LNCaP clone FGC (cell line): ENCODE measurements around the gene MYPOP.

Source experiments
- DNase-seq: peaks from one replicate; pipeline ENCODE4 v3.0.0-alpha.2; 2011; ENCODE audit warnings: low read depth
- H3K4me3 ChIP-seq: 2 replicates; pipeline ENCODE4 v1.5.1; 2011; ENCODE audit warnings: mild to moderate bottlenecking, low read depth, low read length, control low read depth
- TF ChIP-seq, protein P1 (sequence below): IDR thresholded peaks from 2 replicates; pipeline ENCODE4 v1.5.1; 2012; ENCODE audit warnings: mild to moderate bottlenecking; ENCODE audit not compliant: control insufficient read depth, insufficient read depth; ENCODE audit errors: extremely low read depth

Gene MYPOP

DNA sequence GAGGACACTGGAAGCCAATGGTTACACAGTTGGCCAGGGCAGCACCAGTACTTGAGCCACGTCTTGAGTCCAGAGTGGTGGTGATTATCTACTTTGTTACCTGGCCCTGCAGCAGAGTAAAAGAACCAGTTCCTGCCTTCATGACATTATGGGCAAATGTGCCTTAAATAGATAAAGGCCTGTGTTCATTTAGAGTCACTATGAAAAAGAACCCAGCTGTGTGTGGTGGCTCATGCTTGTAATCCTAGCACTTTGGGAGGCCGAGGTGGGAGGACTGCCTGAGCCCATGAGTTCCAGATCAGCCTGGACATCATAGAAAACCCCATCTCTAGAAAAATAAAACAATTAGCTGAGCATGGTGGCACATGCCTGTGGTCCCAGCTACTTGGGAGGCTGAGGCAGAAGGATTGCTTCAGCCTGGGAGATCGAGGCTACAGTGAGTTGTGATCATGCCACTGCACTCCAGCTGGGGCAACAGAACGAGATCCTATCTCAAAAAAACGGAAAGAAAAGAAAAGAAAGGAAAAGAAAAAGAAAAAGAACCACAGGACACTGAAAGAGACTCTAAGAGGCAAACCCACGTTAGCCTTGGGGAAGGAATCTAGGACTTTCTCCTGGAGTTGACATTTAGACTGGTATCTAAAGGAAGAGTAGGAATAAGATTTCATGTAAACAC, 13.1 kb downstream of the MYPOP start:
- H3K4me3 ChIP-seq, result no peak overlapping the region
- no peak for DNase-seq
- TF ChIP-seq, protein P1, sequence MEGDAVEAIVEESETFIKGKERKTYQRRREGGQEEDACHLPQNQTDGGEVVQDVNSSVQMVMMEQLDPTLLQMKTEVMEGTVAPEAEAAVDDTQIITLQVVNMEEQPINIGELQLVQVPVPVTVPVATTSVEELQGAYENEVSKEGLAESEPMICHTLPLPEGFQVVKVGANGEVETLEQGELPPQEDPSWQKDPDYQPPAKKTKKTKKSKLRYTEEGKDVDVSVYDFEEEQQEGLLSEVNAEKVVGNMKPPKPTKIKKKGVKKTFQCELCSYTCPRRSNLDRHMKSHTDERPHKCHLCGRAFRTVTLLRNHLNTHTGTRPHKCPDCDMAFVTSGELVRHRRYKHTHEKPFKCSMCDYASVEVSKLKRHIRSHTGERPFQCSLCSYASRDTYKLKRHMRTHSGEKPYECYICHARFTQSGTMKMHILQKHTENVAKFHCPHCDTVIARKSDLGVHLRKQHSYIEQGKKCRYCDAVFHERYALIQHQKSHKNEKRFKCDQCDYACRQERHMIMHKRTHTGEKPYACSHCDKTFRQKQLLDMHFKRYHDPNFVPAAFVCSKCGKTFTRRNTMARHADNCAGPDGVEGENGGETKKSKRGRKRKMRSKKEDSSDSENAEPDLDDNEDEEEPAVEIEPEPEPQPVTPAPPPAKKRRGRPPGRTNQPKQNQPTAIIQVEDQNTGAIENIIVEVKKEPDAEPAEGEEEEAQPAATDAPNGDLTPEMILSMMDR, result no peak

DNA sequence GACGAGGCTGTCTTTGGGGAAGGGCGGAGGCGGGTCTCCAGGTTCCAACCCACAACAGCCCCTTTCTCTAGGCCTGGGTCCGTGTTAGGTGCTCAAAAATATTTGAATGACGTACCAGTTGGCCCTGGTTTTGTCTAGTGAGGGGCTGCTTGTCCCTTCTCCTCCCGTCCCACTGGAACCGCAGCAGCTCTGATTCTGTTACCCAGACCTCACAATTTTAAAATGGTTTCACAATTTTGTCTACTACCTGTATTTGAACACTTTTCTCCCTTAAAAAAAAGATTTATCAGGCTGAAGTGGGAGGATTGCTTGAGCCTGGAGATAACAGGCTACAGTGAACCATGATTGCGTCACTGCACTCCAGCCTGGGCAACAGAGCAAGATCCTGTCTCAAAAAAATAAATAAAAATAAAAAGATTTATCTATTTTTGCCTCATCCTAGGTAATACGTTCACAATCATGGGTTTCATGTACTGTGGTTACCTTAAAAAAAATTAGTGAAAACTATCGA, 15.2 kb downstream of the MYPOP start:
- peak overlapping the region; percentile 51 for H3K4me3 ChIP-seq
- no peak for DNase-seq
- TF ChIP-seq, protein P1, result no peak

DNA sequence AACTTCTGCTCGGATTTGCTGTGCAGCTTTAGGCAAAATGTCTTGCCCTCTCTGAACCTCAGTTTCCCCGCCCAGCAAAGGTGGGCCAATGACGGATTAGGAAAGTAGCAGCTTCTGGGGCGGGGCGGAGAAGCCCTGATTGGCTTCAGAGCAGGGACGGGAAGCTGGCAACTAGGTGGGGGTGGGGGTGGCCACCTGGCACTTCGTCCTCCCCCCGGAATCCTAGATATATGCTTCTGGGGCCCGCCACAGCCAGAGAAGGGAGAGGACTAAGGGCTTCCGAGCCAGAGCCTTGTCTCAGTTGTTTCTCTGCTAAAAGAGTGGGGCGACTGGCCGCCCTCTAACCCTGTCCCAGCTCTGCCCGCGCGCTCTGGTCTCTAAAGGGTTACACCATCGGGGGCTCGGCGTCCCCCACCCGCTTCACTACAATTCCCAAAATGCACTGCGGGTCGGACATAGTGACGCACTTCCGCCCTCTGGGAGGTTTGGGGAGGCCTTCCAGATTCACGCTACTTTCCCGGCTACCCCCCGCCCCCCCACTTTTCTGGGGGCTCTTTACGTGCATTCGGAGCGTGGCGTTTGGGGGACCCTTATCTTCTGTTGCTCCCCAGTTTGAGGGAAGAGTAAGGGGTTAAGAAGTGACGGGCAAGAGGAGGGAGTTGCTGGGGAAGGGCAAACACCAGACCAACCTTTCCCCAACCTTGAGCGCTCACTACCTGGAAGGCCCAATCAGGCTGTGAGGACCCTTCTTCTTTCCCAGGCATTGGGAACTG, 15.8 kb downstream of the MYPOP start:
- peak overlapping the region; percentile 51 for H3K4me3 ChIP-seq
- peak; percentile 73 for DNase-seq
- TF ChIP-seq, protein P1, result no peak

DNA sequence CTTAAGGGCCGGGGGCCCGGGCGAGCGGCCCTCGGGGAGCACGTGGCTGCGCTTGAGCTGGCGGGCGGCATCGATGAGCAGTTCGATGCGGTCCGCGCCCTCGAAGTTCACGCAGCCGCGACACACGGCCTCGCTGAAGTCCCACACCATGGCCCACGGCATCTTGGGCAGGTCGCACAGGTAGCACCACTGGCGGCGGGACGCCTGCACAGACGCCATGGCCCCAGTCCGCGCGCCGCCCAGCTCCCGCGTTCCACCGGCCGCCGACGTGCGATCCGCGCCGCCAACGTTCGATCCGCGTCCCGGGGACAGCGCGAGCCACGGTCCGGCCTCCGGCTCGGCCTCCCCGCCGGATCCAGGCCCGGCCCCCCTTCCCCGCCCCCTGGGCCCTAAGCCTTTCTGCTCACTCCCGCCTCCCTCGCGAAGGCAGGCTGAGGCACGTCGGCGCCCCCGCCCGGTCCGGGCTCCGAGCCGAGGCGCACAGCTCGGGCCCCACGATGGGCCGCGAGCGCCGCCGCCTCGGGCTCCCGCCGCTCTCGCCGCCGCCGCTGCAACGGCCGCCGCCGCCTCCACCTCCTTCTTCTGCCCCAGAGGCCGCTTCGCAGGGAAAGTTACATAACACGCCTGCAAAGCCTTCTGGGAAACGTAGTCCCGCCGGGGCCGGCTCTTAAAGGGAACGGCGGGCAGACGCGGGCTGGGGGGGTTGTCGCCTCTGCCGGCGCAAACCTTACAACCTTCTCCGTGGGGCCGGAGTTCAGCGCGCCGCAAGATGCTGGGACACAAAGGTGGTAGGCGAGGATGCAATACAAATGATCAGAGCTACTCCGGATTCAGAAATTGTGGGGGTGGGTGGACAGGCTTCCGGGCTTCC, 16.6 kb downstream of the MYPOP start, which contains the start of gene IRF2BP1:
Gene IRF2BP1 (minus strand): TSS at position 586 of the 871 bp plus-strand sequence. CDS start 367 bp downstream, at position 219.
- TF ChIP-seq, protein P1, result no peak
- DNase-seq, result no peak
- peak within 1 kb of the TSS; percentile 51 for H3K4me3 ChIP-seq

DNA sequence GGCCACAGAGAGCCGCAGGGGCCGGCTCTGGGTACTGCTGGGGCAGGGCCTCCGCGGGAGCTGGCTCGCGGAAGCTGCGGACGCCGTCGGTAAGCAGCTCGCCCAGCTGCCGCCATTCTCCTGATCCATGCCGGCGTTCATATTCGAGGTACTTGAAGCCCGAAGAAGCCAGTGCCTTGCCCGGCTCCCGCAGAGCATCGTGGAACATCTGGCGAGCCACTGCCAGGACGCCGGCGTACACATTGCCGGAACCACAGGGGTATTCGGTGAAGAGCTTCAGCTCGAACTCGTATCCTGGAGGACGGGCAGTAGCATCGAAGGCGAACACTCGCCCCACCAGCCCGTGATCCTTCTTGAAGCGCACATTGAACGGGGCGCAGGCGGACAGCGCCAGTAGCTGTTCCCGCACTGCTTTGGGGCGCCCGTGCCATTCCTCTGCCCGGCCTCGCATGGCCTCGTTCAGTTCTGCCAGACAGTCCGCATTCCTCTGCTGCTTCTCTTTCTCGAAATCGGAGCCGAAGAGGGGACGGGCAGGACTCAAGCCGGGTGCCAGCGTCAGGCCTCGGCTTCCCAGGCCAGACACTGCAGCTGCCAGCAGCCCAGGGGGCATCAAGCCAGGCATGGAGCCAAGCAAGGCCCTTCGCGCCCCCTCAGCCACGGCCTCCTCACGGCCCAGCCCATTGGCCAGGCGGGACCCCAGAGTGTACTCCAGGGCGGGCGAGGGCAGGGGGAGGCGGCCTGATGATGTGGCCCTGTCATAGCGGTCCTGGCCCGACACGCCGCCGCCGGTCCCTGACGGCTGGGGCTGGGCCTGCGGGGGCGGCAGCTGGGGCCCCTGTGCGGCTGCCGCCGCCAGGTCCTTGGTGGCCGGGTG, 17.5 kb downstream of the MYPOP start:
- TF ChIP-seq, protein P1, result no peak
- DNase-seq, result no peak
- peak overlapping the region; percentile 51 for H3K4me3 ChIP-seq
